ENCODE data around the gene PLA2G4B. TPM values are rescaled to one million over a fixed set of nuclear protein-coding genes. Genes with fewer than 3 reads are reported as not detected.
A peak's percentile ranks its signal among the peaks of the same experiment; 100 is the strongest.

Gene PLA2G4B
- total RNA-seq, 1 experiment from 2014 or later, result 4.7 TPM

DNA sequence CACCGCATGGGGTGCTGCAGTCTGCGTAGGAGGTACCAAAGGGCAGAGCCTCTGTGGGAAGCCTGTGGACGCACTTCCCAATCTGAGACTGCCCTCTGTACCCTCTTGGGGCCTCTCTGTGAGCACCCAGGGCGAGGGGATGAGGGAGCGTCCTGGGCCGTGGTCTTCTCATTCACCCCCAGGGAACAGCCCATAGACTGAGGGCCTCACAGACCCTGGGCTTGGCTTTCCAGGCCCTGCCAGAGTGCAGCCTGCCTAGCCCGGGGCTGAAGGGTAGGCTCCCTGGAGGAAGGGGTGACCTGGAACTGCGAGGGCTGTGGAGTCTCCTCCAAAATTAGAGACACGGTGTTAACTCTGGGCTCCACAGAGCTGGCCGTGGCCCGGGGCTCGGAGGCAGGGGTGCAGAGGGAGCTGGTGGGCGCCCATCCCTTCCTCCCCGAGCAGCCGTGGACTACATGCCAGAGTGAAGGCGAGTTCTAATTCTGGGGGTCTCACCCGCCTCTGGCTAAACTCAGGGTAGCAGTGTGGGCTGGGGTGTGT is 55.7 kb downstream of the PLA2G4B start:
- ATAC-seq (peak; percentile 5), DNase-seq (ENCODE audit: low read depth, low spot score) (no peak)
- in situ Hi-C loops (cut with HindIII; ENCODE audit: low pct_unique_long_range_greater_than_20kb, low sequenced_read_pairs) (no loop called here), intact Hi-C loops (cut with micrococcal nuclease; ENCODE audit: unreplicated experiment) (no loop called here)
- H3K36me3 ChIP-seq (ENCODE audit: control insufficient read depth, insufficient read depth, low read length), result no peaks in the 10 kb centered on the region; the same call in 1 of the 2 replicates
- H3K4me1 ChIP-seq (ENCODE audit: control insufficient read depth, insufficient read depth, low read length), result peaks cover 10% of the 10 kb centered on the region
- BruUV-seq (replicated peaks), result no TSS peak
- ChIA-PET CTCF (interaction anchor here (0.5 kb wide), 1 partner anchor 199 kb away, joined by 6 read pairs; no protein-coding TSS in a partner anchor), POLR2A (no interaction called here)
- H3K27me3 ChIP-seq (ENCODE audit: control insufficient read depth, insufficient read depth, low read length), result no peaks in the 10 kb centered on the region
- H3K9me3 ChIP-seq (ENCODE audit: control insufficient read depth, insufficient read depth, low read depth, low read length), result no peaks in the 10 kb centered on the region
- H3K27ac ChIP-seq (ENCODE audit: low read length), result peak overlapping the region; percentile 54; the same call in 1 of the 2 replicates
- TF ChIP-seq POLR2AphosphoS5 (IDR thresholded peaks at IDR 0.05; ENCODE audit: low read depth, low read length) (no peak), TCF7L2 (IDR thresholded peaks at IDR 0.05; ENCODE audit: low read depth, low read length) (no peak), SIN3A (IDR thresholded peaks at IDR 0.05; ENCODE audit: borderline replicate concordance, insufficient read depth, low read depth, low read length) (no peak)
- TF ChIP-seq, protein P1, sequence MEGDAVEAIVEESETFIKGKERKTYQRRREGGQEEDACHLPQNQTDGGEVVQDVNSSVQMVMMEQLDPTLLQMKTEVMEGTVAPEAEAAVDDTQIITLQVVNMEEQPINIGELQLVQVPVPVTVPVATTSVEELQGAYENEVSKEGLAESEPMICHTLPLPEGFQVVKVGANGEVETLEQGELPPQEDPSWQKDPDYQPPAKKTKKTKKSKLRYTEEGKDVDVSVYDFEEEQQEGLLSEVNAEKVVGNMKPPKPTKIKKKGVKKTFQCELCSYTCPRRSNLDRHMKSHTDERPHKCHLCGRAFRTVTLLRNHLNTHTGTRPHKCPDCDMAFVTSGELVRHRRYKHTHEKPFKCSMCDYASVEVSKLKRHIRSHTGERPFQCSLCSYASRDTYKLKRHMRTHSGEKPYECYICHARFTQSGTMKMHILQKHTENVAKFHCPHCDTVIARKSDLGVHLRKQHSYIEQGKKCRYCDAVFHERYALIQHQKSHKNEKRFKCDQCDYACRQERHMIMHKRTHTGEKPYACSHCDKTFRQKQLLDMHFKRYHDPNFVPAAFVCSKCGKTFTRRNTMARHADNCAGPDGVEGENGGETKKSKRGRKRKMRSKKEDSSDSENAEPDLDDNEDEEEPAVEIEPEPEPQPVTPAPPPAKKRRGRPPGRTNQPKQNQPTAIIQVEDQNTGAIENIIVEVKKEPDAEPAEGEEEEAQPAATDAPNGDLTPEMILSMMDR (IDR thresholded peaks at IDR 0.05), result no peak
- TF ChIP-seq, protein P2, sequence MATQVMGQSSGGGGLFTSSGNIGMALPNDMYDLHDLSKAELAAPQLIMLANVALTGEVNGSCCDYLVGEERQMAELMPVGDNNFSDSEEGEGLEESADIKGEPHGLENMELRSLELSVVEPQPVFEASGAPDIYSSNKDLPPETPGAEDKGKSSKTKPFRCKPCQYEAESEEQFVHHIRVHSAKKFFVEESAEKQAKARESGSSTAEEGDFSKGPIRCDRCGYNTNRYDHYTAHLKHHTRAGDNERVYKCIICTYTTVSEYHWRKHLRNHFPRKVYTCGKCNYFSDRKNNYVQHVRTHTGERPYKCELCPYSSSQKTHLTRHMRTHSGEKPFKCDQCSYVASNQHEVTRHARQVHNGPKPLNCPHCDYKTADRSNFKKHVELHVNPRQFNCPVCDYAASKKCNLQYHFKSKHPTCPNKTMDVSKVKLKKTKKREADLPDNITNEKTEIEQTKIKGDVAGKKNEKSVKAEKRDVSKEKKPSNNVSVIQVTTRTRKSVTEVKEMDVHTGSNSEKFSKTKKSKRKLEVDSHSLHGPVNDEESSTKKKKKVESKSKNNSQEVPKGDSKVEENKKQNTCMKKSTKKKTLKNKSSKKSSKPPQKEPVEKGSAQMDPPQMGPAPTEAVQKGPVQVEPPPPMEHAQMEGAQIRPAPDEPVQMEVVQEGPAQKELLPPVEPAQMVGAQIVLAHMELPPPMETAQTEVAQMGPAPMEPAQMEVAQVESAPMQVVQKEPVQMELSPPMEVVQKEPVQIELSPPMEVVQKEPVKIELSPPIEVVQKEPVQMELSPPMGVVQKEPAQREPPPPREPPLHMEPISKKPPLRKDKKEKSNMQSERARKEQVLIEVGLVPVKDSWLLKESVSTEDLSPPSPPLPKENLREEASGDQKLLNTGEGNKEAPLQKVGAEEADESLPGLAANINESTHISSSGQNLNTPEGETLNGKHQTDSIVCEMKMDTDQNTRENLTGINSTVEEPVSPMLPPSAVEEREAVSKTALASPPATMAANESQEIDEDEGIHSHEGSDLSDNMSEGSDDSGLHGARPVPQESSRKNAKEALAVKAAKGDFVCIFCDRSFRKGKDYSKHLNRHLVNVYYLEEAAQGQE (IDR thresholded peaks at IDR 0.05; ENCODE audit: insufficient read depth in 1 of 2, low read depth in 2 of 2, low read length in 1 of 2), result no peak
- no peak overlapping the region for H3K4me3 ChIP-seq (ENCODE audit: low read depth in 2 of 2, low read length in 2 of 2)

DNA sequence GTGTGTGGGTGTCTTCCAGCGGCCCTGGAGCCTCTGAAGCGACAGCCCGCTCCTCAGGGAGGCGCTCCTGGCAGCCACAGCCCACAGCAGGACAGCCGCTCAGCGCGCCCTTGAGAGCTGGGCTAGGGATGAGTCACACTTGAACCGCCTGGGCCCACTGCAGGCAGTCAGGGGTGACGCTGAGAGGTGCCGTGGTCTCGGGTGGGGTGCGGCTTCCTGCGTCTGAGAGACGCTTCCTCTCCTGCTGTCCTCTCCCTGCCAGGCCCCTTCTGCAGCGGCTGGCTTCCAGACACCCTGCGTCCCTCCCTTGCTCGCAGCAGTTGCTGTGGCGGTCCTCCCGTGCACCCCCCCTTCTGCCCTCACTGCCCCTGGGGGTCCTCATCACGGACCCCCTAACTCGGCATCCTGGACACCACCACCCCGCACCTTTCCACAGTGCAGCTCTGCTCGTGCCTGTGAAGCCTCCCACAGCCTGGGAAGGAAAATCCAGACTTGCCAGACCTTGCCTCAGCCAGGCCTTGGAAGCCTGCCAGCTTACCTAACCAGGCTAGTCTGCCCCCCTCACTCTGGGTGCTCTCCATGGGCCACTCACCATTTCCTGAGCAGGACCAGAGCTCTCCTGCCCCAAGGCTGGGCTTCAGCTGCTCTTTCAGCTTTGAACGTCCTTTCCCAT is 56.3 kb downstream of the PLA2G4B start:
- TF ChIP-seq POLR2AphosphoS5 (IDR thresholded peaks at IDR 0.05; ENCODE audit: low read depth, low read length), result peak; percentile 58
- TF ChIP-seq SIN3A (IDR thresholded peaks at IDR 0.05; ENCODE audit: borderline replicate concordance, insufficient read depth, low read depth, low read length), result no peak
- TF ChIP-seq, protein P1 (IDR thresholded peaks at IDR 0.05), result no peak
- DNase-seq (ENCODE audit: low read depth, low spot score) (no peak), ATAC-seq (peak; percentile 65)
- Histone ChIP-seq H3K9me3 (ENCODE audit: control insufficient read depth, insufficient read depth, low read depth, low read length) (no peaks in the 10 kb centered on the region), H3K27me3 (ENCODE audit: control insufficient read depth, insufficient read depth, low read length) (no peaks in the 10 kb centered on the region), H3K4me3 (ENCODE audit: low read depth in 2 of 2, low read length in 2 of 2) (no peak overlapping the region), H3K36me3 (ENCODE audit: control insufficient read depth, insufficient read depth, low read length) (no peaks in the 10 kb centered on the region; the same call in 1 of the 2 replicates), H3K27ac (ENCODE audit: low read length) (peak overlapping the region; percentile 54; the same call in 1 of the 2 replicates), H3K4me1 (ENCODE audit: control insufficient read depth, insufficient read depth, low read length) (peaks cover 10% of the 10 kb centered on the region)
- in situ Hi-C loops (cut with HindIII; ENCODE audit: low pct_unique_long_range_greater_than_20kb, low sequenced_read_pairs) (no loop called here), intact Hi-C loops (cut with micrococcal nuclease; ENCODE audit: unreplicated experiment) (no loop called here)
- ChIA-PET POLR2A (no interaction called here), CTCF (interaction anchor here (1.3 kb wide), 1 partner anchor 121 kb away, joined by 4 read pairs; the partner anchor contains the start of gene MAPKBP1)
- no TSS peak for BruUV-seq (replicated peaks)
